ENCODE data around the gene SGCA. TPM values are rescaled to one million over a fixed set of nuclear protein-coding genes. Genes with fewer than 3 reads are reported as not detected.

SGCA gene
- total and polyA plus RNA-seq, 9 of the 15 experiments (the other 6 are each of a cell fraction or from before 2014, with no cell fraction given), result not detected

DNA sequence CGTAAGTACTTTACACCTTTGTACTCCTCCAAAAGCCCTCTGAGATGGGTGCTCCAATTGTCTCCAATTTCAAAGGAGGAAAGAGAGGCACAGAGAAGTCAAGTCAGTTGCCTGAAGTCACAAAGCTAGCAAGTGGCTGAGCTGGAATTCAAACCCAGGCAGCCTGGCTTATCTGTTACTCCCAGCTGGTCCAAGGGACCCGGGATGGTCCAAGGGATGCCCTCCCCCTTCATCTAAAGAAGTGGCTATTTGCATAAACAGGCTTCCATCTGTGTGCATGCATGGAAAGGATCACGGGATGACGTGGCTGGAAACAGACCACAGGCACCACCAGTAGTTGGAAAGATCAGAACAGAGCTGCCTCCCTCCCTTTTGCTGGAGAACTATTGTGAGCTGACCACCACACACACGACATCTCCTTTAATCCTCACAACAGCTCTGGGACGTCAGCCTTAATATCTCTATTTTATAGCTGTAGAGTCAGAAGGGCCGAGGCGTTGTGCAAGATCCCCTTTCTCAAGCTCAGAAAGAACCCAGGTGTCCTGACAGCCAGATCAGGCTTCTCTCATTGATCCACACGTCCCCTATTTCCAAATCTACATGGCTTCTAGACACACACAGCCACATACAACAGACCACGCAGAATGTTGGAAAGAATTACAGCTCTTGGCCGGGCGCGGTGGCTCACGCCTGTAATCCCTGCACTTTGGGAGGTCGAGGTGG, 46.5 kb downstream of the SGCA start (continued):
- TF ChIP-seq, protein P1, sequence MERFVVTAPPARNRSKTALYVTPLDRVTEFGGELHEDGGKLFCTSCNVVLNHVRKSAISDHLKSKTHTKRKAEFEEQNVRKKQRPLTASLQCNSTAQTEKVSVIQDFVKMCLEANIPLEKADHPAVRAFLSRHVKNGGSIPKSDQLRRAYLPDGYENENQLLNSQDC (CRISPR knock-in tag; IDR thresholded peaks at IDR 0.05), result no peak
- TF ChIP-seq ERF (CRISPR knock-in tag; IDR thresholded peaks at IDR 0.05) (no peak), RAD51 (IDR thresholded peaks at IDR 0.05; ENCODE audit: borderline replicate concordance, low read depth) (no peak), POLR3A (IDR thresholded peaks at IDR 0.05; ENCODE audit: borderline replicate concordance, extremely low read depth, insufficient read depth, insufficient read length) (no peak), KLF10 (CRISPR knock-in tag; IDR thresholded peaks at IDR 0.05) (no peak), NFXL1 (CRISPR knock-in tag; IDR thresholded peaks at IDR 0.05) (no peak), TBP (optimal IDR thresholded peaks at IDR 0.05; ENCODE audit: low read depth, low read length) (no peak), SMAD1 (IDR thresholded peaks at IDR 0.05; ENCODE audit: low read depth, low read length, partially characterized antibody) (no peak), TCFL5 (CRISPR knock-in tag; conservative IDR thresholded peaks at IDR 0.05) (no peak), ZNF23 (CRISPR knock-in tag; IDR thresholded peaks at IDR 0.05) (no peak), ZNF584 (CRISPR knock-in tag; IDR thresholded peaks at IDR 0.05; ENCODE audit: low read depth) (no peak), ZNF175 (CRISPR knock-in tag; IDR thresholded peaks at IDR 0.05; ENCODE audit: low read depth) (no peak), KLF16 (IDR thresholded peaks at IDR 0.05) (no peak), MYBL2 (IDR thresholded peaks at IDR 0.05; ENCODE audit: low read depth) (no peak), MYBL2 (CRISPR knock-in tag; IDR thresholded peaks at IDR 0.05; ENCODE audit: borderline replicate concordance) (no peak), SMARCC2 (IDR thresholded peaks at IDR 0.05; ENCODE audit: low read depth) (no peak), PTRF (tag; IDR thresholded peaks at IDR 0.05) (no peak), THRAP3 (IDR thresholded peaks at IDR 0.05; ENCODE audit: borderline replicate concordance) (no peak), RBFOX2 (IDR thresholded peaks at IDR 0.05; ENCODE audit: low read depth, low read length) (no peak), RBM22 (IDR thresholded peaks at IDR 0.05; ENCODE audit: low read depth, low read length, poor library complexity, severe bottlenecking) (no peak), KAT8 (IDR thresholded peaks at IDR 0.05; ENCODE audit: low read depth) (no peak), NRF1 (conservative IDR thresholded peaks at IDR 0.05 in 1 of 2, IDR thresholded peaks at IDR 0.05 in 1 of 2) (no peak), MTA2 (IDR thresholded peaks at IDR 0.05; ENCODE audit: low read depth) (peak; percentile 61)
- TF ChIP-seq, protein P2, sequence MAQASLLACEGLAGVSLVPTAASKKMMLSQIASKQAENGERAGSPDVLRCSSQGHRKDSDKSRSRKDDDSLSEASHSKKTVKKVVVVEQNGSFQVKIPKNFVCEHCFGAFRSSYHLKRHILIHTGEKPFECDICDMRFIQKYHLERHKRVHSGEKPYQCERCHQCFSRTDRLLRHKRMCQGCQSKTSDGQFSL (CRISPR knock-in tag; IDR thresholded peaks at IDR 0.05), result no peak
- TF ChIP-seq, protein P2 (tag; IDR thresholded peaks at IDR 0.05), result no peak
- TF ChIP-seq, protein P3, sequence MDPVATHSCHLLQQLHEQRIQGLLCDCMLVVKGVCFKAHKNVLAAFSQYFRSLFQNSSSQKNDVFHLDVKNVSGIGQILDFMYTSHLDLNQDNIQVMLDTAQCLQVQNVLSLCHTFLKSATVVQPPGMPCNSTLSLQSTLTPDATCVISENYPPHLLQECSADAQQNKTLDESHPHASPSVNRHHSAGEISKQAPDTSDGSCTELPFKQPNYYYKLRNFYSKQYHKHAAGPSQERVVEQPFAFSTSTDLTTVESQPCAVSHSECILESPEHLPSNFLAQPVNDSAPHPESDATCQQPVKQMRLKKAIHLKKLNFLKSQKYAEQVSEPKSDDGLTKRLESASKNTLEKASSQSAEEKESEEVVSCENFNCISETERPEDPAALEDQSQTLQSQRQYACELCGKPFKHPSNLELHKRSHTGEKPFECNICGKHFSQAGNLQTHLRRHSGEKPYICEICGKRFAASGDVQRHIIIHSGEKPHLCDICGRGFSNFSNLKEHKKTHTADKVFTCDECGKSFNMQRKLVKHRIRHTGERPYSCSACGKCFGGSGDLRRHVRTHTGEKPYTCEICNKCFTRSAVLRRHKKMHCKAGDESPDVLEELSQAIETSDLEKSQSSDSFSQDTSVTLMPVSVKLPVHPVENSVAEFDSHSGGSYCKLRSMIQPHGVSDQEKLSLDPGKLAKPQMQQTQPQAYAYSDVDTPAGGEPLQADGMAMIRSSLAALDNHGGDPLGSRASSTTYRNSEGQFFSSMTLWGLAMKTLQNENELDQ (CRISPR knock-in tag; IDR thresholded peaks at IDR 0.05; ENCODE audit: borderline replicate concordance), result no peak
- TF ChIP-seq, protein P4, sequence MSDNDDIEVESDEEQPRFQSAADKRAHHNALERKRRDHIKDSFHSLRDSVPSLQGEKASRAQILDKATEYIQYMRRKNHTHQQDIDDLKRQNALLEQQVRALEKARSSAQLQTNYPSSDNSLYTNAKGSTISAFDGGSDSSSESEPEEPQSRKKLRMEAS (CRISPR knock-in tag; IDR thresholded peaks at IDR 0.05), result peak; percentile 29; the same call in 1 of the 2 replicates
